HEK293T (cell line): ENCODE measurements around the gene TCEAL9.
"Not testable (repeated sequence)": the region's sequence is repeated elsewhere in the genome, so short reads cannot be mapped to it uniquely, and the experiment has no call there.

ENCODE experiments used
- CTCF ChIA-PET: fragments of 350-600 bp; formaldehyde crosslinking; extraction: SDS; loops from one replicate; lab custom pipeline; 2021; ENCODE audit warnings: antibody characterized with exemption, inconsistent platforms; lab: Yijun Ruan, JAX
- POLR2A ChIA-PET: fragments of 350-600 bp; formaldehyde crosslinking; extraction: SDS; loops from one replicate; lab custom pipeline; 2020; ENCODE audit warnings: antibody characterized with exemption, inconsistent platforms; lab: Yijun Ruan, JAX
- DNase-seq: peaks from one replicate; pipeline ENCODE4 v3.0.0; 2012; ENCODE audit warnings: mixed read lengths; ENCODE audit errors: extremely low spot score
- ARNT ChIP-seq: fragments of 450-650 bp; IDR thresholded peaks from 2 replicates; pipeline ENCODE4 v1.6.1; 2017; ENCODE audit warnings: mild to moderate bottlenecking
- BHLHE40 ChIP-seq: fragments of 450-650 bp; IDR thresholded peaks from 2 replicates; pipeline ENCODE4 v1.6.1; 2016; ENCODE audit warnings: mild to moderate bottlenecking, moderate library complexity, borderline replicate concordance
- CTBP1 ChIP-seq: fragments of 450-650 bp; IDR thresholded peaks from 2 replicates; pipeline ENCODE4 v1.6.1; 2016; ENCODE audit warnings: borderline replicate concordance
- ELF4 ChIP-seq: fragments of 450-650 bp; IDR thresholded peaks from 2 replicates; pipeline ENCODE4 v1.6.1; 2017; ENCODE audit warnings: antibody characterized with exemption
- FOXA1 ChIP-seq: fragments of 450-650 bp; IDR thresholded peaks from 2 replicates; pipeline ENCODE4 v1.6.1; 2016; ENCODE audit warnings: mild to moderate bottlenecking
- FOXK2 ChIP-seq: fragments of 450-650 bp; IDR thresholded peaks from 2 replicates; pipeline ENCODE4 v1.6.1; 2016; ENCODE audit warnings: mild to moderate bottlenecking
- FOXM1 ChIP-seq: fragments of 450-650 bp; IDR thresholded peaks from 2 replicates; pipeline ENCODE4 v1.6.1; 2017; ENCODE audit warnings: mild to moderate bottlenecking, borderline replicate concordance
- HDGF ChIP-seq: fragments of 450-650 bp; IDR thresholded peaks from 2 replicates; pipeline ENCODE4 v1.6.1; 2017; ENCODE audit warnings: antibody characterized with exemption, borderline replicate concordance
- L3MBTL2 ChIP-seq: fragments of 450-650 bp; conservative IDR thresholded peaks from 2 replicates; pipeline ENCODE4 v1.6.1; 2016; ENCODE audit warnings: mild to moderate bottlenecking
- LEF1 ChIP-seq: fragments of 450-650 bp; IDR thresholded peaks from 2 replicates; pipeline ENCODE4 v1.6.1; 2017; ENCODE audit warnings: mild to moderate bottlenecking, borderline replicate concordance
- NFRKB ChIP-seq: fragments of 450-650 bp; IDR thresholded peaks from 2 replicates; pipeline ENCODE4 v1.6.1; 2016; ENCODE audit warnings: mild to moderate bottlenecking, moderate library complexity
- SP1 ChIP-seq: fragments of 450-650 bp; IDR thresholded peaks from 2 replicates; pipeline ENCODE4 v1.6.1; 2017
- SUZ12 ChIP-seq: fragments of 450-650 bp; IDR thresholded peaks from 2 replicates; pipeline ENCODE4 v1.6.1; 2016; ENCODE audit warnings: mild to moderate bottlenecking
- TARDBP ChIP-seq: fragments of 450-650 bp; IDR thresholded peaks from 2 replicates; pipeline ENCODE4 v1.6.1; 2016
- ZNF384 ChIP-seq: fragments of 450-650 bp; IDR thresholded peaks from 2 replicates; pipeline ENCODE4 v1.6.1; 2016
- TF ChIP-seq, protein P1 (sequence below): fragments of 450-650 bp; IDR thresholded peaks from 2 replicates; pipeline ENCODE4 v1.6.1; 2016

TCEAL9 gene

DNA sequence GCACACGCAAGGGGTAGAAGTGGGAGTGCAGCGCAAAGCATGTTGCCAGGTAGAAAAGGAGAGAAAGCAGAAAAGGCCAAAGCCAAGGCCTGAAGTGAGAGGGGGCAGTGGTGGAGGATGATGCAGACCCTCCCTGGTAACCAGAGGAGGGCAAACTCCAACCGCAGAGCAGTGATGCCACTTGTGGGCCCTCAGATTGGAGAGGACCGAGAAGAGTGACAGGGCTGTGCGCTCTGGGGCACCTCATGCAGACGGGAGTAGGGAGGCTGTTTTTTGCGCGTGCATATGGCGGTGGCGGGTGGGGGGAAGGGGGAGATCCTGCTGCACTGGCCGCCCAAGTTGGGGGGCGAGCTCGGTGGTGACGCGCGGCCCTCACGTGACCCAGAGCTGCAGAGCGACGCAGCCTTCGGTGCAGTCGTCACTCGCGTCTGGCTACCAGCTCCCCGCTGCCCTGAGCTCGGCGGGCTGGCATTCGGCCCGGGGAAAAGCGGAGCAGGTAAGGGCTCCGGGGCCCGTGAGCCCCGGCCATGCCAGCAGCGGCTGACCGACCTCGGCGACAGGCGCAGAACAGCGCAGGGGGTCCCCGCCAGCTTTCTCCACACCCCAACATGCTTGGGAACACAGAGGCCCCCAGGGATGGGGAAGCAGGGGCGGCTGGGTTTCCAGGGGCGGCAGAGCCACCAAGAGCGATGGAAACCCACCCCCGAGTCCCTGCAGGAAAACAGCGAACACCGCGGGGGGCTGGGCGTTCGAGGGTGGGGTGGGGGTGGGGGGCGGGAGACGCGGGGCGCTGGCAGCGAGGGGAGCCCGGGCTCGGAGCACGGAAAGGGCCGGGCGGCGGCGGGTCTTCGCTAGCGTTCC is 20.0 kb downstream of the TCEAL9 start, which contains the start of gene BEX3:
Gene BEX3 (plus strand): TSS at position 421 of the 861 bp plus-strand sequence. CDS start 984 bp downstream, outside the sequence.
- POLR2A ChIA-PET, result interaction anchor here (0.6 to 2.5 kb wide), 17 partner anchors 11 to 126 kb away, joined by 3 to 55 read pairs (median 4); partner anchors contain the start of genes TCEAL8 and TCEAL9

DNA sequence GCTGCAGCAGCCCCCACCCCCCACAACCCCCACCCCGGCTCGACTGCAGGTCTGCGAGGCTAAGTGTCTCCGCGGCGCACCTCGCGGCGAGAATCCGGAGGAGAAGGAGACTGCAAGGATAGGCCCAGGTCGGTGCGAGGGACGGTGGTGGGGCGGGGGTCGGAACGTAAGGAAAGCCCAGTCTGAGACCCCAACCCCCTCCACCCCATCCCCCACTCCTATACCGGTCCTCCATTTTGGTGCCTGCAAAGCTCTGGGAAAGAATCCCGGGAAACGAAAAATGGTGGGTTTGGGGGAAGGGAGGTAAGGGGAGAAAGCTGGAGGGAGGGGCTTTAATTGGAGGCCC is 20.6 kb downstream of the TCEAL9 start:
- ChIA-PET CTCF (interaction anchor here (0.7 kb wide), 1 partner anchor 87 kb away, joined by 4 read pairs; no protein-coding TSS in a partner anchor), POLR2A (interaction anchor here (0.6 to 2.5 kb wide), 19 partner anchors 10 to 124 kb away, joined by 3 to 55 read pairs (median 4); partner anchors contain the start of genes TCEAL8 and TCEAL9)
- no peak for TF ChIP-seq TARDBP
- TF ChIP-seq L3MBTL2, result no peak
- TF ChIP-seq BHLHE40, result no peak
- TF ChIP-seq HDGF, result no peak
- TF ChIP-seq, protein P1, sequence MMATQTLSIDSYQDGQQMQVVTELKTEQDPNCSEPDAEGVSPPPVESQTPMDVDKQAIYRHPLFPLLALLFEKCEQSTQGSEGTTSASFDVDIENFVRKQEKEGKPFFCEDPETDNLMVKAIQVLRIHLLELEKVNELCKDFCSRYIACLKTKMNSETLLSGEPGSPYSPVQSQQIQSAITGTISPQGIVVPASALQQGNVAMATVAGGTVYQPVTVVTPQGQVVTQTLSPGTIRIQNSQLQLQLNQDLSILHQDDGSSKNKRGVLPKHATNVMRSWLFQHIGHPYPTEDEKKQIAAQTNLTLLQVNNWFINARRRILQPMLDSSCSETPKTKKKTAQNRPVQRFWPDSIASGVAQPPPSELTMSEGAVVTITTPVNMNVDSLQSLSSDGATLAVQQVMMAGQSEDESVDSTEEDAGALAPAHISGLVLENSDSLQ, result no peak
- TF ChIP-seq SUZ12, result no peak
- no peak for TF ChIP-seq ELF4
- no peak for TF ChIP-seq FOXK2
- DNase-seq, result peak; percentile 43

More for the DNA sequence above, 20.0 kb downstream of the TCEAL9 start, which contains the start of gene BEX3:
- peak; percentile 61; the same call in 1 of the 2 replicates for TF ChIP-seq L3MBTL2
- TF ChIP-seq, protein P1, result peak; percentile 96
- no peak for TF ChIP-seq NFRKB
- TF ChIP-seq FOXM1, result no peak
- no peak for TF ChIP-seq LEF1
- TF ChIP-seq BHLHE40, result no peak
- TF ChIP-seq SUZ12, result no peak
- TF ChIP-seq TARDBP, result no peak
- TF ChIP-seq HDGF, result no peak
- no peak for TF ChIP-seq FOXK2
- no peak for TF ChIP-seq CTBP1
- TF ChIP-seq ELF4, result no peak
- TF ChIP-seq ZNF384, result no peak
- no peak for TF ChIP-seq SP1
- TF ChIP-seq ARNT, result no peak
- peak; percentile 69 for DNase-seq
- CTCF ChIA-PET, result no interaction called here

DNA sequence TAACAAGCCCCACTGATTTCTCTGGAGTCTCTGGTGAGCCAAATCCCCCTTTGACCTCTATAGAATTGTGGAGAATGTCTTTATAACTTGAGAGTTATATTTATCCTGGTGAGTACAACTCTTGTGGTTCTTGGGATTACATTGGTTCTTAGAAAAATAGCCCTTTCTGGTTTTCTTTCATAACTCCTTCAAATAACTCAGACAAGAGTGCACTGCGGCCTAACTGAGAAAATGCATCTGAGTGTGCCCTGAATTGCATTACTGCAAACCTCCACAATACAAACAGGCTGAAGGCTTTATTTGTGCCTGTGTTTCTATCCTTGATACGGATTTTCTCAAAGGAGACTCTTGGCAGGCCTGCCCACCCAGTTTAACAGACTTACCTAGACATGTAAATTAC is 22.7 kb downstream of the TCEAL9 start:
- DNase-seq, result no peak
- ChIA-PET CTCF (no interaction called here), POLR2A (no interaction called here)
- TF ChIP-seq, protein P1, result no peak
- TF ChIP-seq ZNF384, result no peak

DNA sequence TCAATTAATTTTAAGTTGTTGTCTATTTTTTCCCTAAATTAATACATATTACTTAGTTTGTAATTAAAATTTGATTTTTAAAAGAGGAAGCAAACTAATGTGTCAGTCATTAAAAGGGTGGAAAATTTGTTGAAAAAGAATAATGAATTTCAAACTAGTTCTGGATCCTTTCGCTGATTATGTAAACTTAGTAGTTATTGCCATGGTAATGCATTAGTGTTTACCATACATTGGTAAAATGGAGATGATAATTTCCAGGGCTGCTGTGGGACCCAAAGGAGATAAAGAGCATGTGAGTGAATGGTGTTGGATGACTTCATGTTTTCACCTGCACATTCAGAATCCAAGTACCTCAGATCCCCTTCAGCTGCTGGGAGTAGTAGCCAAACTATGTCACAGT is 26.6 kb downstream of the TCEAL9 start:
- POLR2A ChIA-PET, result interaction anchor here (1.1 to 1.2 kb wide), 3 partner anchors 20 to 26 kb away, joined by 3 to 6 read pairs (median 6); partner anchors contain the start of gene TCEAL9
- CTCF ChIA-PET, result no interaction called here
- DNase-seq, result no peak
- TF ChIP-seq ELF4 (no peak), ZNF384 (no peak), BHLHE40 (no peak), FOXA1 (no peak), ARNT (no peak), FOXK2 (no peak), LEF1 (no peak), SP1 (no peak), CTBP1 (no peak), FOXM1 (no peak), NFRKB (no peak), SUZ12 (no peak), L3MBTL2 (no peak), HDGF (no peak), TARDBP (no peak)
- TF ChIP-seq, protein P1, result no peak

DNA sequence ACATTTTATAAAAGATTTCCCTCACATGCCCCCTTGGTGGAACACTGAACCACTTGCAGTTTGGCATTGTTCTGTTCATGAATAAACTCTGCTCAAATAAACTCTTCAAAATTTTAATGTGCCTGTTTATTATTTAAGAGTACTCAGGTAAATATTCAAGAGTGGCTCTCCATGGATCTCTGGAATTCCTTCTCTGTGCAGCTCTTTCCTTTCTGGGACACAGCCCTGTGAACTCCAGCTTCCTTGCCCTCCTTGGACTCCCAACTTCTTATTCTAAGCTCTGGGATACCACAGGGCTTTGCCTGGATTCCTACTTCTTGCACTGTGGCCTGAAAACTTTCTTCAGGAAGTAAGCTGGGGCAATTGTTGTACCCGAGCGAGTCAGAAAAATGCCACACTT is 28.4 kb downstream of the TCEAL9 start:
- CTCF ChIA-PET, result no interaction called here
- POLR2A ChIA-PET, result interaction anchor here (1.1 kb wide), 1 partner anchor 28 kb away, joined by 3 read pairs; the partner anchor contains the start of gene TCEAL9
- DNase-seq, result no peak
- TF ChIP-seq HDGF (no peak), CTBP1 (no peak)

DNA sequence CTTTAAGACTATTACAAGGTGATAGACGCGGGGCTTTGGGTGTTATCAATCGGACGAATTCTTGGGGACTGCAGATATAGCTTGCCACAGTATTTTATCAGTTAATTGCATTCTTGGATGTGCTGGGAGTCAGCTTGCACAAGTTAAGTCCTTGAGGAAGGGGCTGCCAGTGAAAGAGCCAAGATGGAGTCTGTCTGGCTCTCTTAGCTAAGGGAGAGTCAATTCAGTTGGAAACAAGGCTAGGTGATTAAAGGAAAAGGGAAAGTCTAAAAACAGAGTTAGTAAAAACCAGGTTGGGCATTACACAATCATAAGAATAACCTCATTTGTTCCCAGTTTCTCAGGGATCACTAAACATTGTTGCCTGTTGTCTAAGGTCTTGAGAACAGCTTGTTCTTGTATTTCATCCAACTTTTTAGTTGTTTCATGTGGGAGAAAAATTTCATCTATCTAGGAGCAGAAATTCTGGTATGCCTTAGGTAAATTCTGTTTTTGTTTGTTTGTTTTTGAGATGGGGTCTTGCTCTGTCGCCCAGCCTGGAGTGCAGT is 29.1 kb downstream of the TCEAL9 start:
- POLR2A ChIA-PET, result interaction anchor here (1.1 kb wide), 1 partner anchor 29 kb away, joined by 3 read pairs; the partner anchor contains the start of gene TCEAL9
- DNase-seq, result not testable (repeated sequence)
- CTCF ChIA-PET, result interaction anchor here (0.7 kb wide), 1 partner anchor 68 kb away, joined by 5 read pairs; no protein-coding TSS in a partner anchor
